Esophagus (tissue), 2 donors: ENCODE measurements around the gene SLCO2A1. TPM values are rescaled to one million over a fixed set of nuclear protein-coding genes. Genes with fewer than 3 reads are reported as not detected.
A peak's percentile ranks its signal among the peaks of the same experiment; 100 is the strongest.

Experiments
- H3K27ac ChIP-seq, 2 donors: one replicate each; pipeline ENCODE4 v1.5.1; 2013; ENCODE audit warnings: low read depth in 2 of 2, mild to moderate bottlenecking in 2 of 2, inconsistent platforms in 1 of 2, low read length in 1 of 2, moderate library complexity in 1 of 2
- H3K27me3 ChIP-seq, 2 donors: one replicate each; pipeline ENCODE4 v1.6.1; 2013; ENCODE audit warnings: low read length in 2 of 2, control low read depth in 1 of 2, mild to moderate bottlenecking in 1 of 2; ENCODE audit not compliant: insufficient read depth in 2 of 2, control insufficient read depth in 1 of 2
- H3K36me3 ChIP-seq, 2 donors: one replicate each; pipeline ENCODE4 v1.6.1; 2013; ENCODE audit warnings: low read length in 1 of 2; ENCODE audit not compliant: control insufficient read depth in 2 of 2, insufficient read depth in 2 of 2
- H3K4me1 ChIP-seq, 2 donors: one replicate each; pipeline ENCODE4 v1.6.1; 2013; ENCODE audit warnings: low read length in 1 of 2; ENCODE audit not compliant: control insufficient read depth in 2 of 2, insufficient read depth in 2 of 2
- H3K4me3 ChIP-seq, 2 donors: one replicate each; pipeline ENCODE4 v1.5.1; 2013; ENCODE audit warnings: low read length in 2 of 2, mild to moderate bottlenecking in 2 of 2, low read depth in 1 of 2, moderate library complexity in 1 of 2
- H3K9me3 ChIP-seq, 2 donors: one replicate each; pipeline ENCODE4 v1.6.1; 2013; ENCODE audit warnings: mild to moderate bottlenecking in 2 of 2, low read depth in 1 of 2, low read length in 1 of 2, moderate library complexity in 1 of 2; ENCODE audit not compliant: control insufficient read depth in 2 of 2, insufficient read depth in 1 of 2
- WGBS, 2 donors: extraction: QIAGEN DNeasy Blood & Tissue Kit; methylation state at CpG; one replicate each; pipeline ENCODE4 v1.1.7; 2013; 5-methylcytosine and 5-hydroxymethylcytosine counted together
- polyA plus RNA-seq, 2 donors: library from polyadenylated mRNA; stranded (reverse); fragments of 200-250 nt; gene quantifications; one replicate each; pipeline ENCODE4 v1.2.3, GENCODE V29; 2013
- donor health status: healthy with polysubstance abuse.
- donor health status: Bipolar disorder and iron deficiency.

Gene SLCO2A1
- polyA plus RNA-seq, 2 donors = 4.9 to 6.2 TPM

DNA sequence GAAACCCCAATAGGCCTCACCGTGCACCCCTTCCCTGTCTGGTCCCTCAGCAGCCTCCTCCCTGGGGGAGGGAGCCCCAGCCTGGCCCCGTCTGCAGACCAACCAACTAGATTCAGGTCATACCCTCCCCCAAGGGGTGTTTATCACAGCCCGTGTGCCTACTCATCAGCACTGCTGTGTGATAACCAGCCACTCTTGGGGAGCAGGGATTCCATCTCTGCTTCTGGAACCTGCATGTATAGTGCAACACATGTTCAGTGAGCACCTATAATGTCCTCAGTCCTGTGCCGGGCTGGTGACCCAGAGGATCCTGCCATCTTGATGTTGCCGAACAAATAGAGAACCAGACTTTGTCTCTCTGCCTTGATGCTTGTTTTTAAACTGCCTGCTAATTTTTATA lies 6.6 kb upstream of the SLCO2A1 start:
- Histone ChIP-seq H3K27me3 (no peaks in the 10 kb centered on the region), H3K4me1 (peaks cover 2 to 18% of the 10 kb centered on the region in 2 donors), H3K9me3 (no peaks in the 10 kb centered on the region), H3K36me3 (no peaks in the 10 kb centered on the region), H3K4me3 (no peak overlapping the region), H3K27ac (no peak overlapping the region)
- WGBS, 2 donors = 91% methylated on average over 5 of the region's 5 CpGs

DNA sequence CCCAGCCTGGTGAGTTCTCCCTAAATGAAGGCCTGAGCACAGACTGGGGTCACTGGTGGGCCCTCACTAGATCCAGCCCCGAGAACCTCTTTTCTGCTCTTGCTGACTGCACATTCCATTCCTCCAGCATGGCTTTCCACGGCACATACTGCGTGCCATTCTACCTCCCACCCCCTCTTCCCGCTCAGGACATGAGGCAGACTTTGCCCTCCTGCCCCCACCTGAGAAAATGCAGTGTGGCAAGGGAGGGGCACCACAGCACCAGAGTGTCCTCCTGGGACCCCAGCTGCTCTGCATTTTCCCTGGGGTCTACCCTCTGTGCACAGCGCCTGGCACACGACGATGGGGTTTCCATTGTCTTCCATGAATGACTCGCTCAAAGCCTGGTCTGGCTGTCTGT lies 6.1 kb upstream of the SLCO2A1 start:
- H3K36me3 ChIP-seq = no peaks in the 10 kb centered on the region
- H3K4me1 ChIP-seq = peaks cover 2 to 18% of the 10 kb centered on the region in 2 donors
- no peaks in the 10 kb centered on the region for H3K27me3 ChIP-seq
- WGBS, 2 donors = 88 to 92% methylated on average over 8 of the region's 8 CpGs
- no peak overlapping the region for H3K4me3 ChIP-seq
- H3K9me3 ChIP-seq = no peaks in the 10 kb centered on the region
- H3K27ac ChIP-seq = no peak overlapping the region

DNA sequence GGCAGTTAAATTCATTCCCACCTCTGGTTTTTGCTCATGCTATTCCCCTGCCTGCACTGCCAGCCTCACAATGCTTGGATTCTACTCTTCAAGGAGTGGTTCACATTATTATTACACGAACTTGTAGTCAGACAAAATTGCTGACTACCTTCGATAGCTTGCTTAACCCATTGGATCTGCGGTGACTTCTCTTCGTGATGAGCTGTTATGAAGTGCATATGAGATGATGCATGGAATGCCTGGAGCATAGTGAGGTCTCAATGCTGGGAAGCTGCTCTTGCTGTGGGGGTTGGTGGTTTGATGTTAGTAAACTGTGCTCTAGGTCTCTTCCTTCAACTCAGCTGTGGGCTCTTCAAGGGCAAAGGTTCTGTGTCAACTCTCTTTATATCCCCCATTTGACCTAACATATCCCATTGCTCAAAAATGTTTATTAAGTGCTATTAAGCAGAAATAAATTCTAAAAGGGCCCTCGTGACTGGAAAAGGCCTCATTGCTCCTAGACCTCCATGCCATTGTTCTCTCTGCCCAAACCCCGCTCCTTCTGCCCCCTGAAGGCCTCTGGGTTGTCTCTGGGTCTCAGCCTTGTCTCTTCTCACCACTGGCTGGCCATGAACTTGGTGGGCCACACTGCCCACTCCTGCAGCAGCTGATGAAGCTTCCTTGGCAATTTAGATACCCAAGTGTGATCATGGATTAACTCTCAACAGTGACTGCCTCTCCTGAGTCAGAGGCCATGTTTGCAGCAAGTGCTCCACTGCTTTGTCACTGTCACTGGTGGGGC lies 4.5 kb upstream of the SLCO2A1 start:
- no peaks in the 10 kb centered on the region for H3K27me3 ChIP-seq
- no peaks in the 10 kb centered on the region for H3K9me3 ChIP-seq
- peaks cover 2 to 15% of the 10 kb centered on the region in 2 donors for H3K4me1 ChIP-seq
- no peak overlapping the region for H3K27ac ChIP-seq
- H3K36me3 ChIP-seq = no peaks in the 10 kb centered on the region
- H3K4me3 ChIP-seq = no peak overlapping the region
- WGBS, 2 donors = 86 to 88% methylated on average over 6 of the region's 6 CpGs

DNA sequence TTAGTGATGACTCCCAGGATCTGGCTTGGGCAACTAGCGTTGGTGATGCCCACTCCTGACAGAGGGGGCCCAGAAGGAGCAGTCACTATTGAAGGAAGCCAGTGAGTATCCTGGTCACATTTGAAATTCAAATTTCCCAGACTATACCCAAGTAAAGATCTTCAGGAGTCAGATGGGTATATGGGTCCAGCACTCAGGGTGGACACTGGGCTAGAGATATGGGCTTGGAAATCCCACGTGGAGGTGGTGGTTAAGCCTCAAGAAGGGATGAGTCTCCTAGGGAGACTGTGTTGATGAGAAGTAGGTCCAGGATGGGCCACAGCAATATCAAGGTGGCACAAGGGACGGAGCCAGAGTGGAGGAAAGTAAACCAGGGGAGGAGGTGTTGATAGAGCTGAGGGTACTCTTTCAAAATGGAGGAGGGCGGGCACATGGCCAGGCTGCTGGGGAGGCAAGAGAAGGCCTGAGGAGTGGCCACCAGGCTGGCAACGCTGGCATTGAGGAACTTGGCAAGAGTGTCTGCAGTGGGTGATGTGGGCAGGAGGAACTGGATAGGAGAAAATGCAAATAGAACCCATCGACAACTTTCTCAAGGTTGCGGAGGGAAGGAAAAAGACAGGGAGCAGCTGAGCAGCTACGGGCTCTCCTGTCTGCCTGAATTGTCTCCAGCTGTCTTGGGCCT lies 3.7 kb upstream of the SLCO2A1 start:
- no peak overlapping the region for H3K27ac ChIP-seq

DNA sequence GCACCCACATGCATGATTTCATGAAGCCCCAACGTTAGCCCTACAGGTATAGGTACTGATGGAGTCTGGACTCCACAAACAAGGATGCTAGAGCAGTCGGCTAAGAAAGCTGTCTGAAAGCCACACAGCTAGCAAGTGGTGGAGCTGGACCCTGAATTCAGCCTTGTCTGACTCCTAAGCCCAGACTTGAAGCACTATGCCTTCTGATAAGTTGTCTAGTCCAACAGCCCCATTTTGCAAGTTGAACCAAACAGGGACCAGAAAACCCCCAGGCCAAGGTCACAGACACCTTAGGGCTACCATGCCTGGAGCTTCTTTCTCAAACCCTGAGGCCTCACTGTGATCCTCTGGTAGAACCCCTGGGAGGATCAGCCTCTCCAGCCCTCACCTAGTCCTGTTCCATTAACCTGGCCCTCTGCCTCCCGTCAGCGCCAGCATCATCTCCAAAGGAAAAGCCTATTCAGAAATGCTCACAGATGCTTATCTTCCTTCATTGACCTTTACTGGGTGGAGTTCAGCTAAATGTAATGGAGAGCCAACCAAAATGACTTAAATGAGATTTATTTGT lies 1.7 kb upstream of the SLCO2A1 start:
- Histone ChIP-seq H3K36me3 (no peaks in the 10 kb centered on the region), H3K27ac (no peak overlapping the region), H3K9me3 (no peaks in the 10 kb centered on the region), H3K4me3 (no peak overlapping the region), H3K27me3 (no peaks in the 10 kb centered on the region), H3K4me1 (peaks cover 0 to 12% of the 10 kb centered on the region in 2 donors)
- WGBS, 2 donors = 87 to 91% methylated on average over 4 of the region's 4 CpGs

More for the DNA sequence above, 3.7 kb upstream of the SLCO2A1 start:
- Histone ChIP-seq H3K4me3 (no peak overlapping the region), H3K27me3 (no peaks in the 10 kb centered on the region), H3K9me3 (no peaks in the 10 kb centered on the region), H3K4me1 (peaks cover 0 to 17% of the 10 kb centered on the region in 2 donors), H3K36me3 (no peaks in the 10 kb centered on the region)
- WGBS, 2 donors = 83 to 86% methylated on average over 8 of the region's 8 CpGs

DNA sequence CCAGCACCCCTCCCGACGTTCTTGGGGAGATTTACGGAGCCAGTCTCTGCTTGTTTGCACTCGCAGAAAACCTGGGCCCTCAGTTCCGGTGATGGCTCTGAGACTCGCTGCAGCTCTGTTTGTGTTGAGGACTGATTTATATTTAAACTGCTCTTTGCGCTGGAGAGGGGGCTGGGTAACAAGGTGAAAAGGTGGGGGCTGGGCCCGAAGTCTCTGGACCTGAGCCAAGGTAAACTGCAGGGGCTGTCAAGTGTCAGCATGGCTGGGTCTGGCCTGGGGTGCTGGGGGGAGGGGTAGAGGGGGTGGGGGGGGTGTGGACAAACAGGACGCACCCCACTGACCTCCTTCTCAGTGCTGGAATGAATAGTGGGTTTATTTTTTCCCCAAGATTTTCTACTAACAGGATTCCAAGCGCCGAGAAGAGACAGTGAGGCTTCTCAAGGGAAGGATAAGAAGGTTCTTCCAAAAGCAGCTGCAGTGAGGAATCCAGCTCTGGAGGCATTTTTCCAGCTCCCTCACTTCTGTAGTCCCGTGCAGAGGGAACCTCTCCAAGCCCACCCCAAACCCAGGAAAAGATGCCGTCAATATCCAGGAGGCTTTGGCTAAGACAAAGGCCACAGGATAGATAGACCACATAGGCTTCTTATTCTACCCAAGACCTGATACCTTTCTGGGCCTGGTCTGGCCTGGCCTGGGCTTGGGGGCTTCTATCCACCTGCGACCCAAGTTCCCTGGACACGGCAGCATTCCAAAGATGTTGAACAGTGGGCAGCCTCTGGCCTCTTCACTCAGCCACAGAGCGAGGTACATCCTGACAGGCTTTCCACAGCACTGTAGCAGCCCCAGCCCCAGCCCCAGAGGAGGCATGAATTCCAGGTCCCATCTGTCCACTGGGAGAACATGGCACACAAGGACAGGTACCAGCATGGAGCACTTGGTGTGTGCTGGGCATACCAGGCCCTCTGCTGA lies 938 bp upstream of the SLCO2A1 start:
- Histone ChIP-seq H3K27ac (no peak overlapping the region), H3K36me3 (no peaks in the 10 kb centered on the region), H3K4me1 (peaks cover 0 to 9% of the 10 kb centered on the region in 2 donors), H3K9me3 (no peaks in the 10 kb centered on the region), H3K27me3 (no peaks in the 10 kb centered on the region), H3K4me3 (peak overlapping the region; percentile 67 to 71)
- 32 to 36% methylated on average over 16 of the region's 16 CpGs for WGBS, 2 donors

DNA sequence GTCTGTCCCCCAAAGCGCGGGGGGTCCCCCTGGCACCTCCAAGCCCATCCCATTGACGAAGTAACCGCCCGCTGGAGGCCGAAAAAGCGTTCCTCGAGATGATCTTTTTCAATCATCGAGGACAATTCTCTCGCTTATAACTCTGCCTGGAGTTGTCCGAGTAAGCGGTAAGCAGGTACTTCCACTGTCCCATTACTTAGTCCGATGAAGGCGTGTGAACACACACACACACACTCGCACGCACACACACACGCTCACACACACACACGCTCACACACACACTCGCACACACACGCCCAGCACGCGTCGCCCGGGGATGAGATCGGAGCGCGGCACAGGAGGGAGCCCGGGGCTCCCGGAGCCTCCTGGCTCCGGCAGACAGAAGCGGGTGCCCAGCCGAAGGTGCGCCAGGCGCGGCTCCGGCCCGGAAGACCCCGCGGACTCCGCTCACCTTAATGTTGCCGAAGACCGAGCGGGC lies 430 bp downstream of the SLCO2A1 start:
- Histone ChIP-seq H3K4me3 (peak overlapping the region; percentile 67 to 71), H3K27ac (peak overlapping the region in 1 of 2 donors; percentile 26), H3K4me1 (peaks cover 0 to 9% of the 10 kb centered on the region in 2 donors), H3K9me3 (no peaks in the 10 kb centered on the region), H3K27me3 (no peaks in the 10 kb centered on the region), H3K36me3 (no peaks in the 10 kb centered on the region)
- WGBS, 2 donors = 1 to 2% methylated on average over 39 to 43 of the region's 43 CpGs

DNA sequence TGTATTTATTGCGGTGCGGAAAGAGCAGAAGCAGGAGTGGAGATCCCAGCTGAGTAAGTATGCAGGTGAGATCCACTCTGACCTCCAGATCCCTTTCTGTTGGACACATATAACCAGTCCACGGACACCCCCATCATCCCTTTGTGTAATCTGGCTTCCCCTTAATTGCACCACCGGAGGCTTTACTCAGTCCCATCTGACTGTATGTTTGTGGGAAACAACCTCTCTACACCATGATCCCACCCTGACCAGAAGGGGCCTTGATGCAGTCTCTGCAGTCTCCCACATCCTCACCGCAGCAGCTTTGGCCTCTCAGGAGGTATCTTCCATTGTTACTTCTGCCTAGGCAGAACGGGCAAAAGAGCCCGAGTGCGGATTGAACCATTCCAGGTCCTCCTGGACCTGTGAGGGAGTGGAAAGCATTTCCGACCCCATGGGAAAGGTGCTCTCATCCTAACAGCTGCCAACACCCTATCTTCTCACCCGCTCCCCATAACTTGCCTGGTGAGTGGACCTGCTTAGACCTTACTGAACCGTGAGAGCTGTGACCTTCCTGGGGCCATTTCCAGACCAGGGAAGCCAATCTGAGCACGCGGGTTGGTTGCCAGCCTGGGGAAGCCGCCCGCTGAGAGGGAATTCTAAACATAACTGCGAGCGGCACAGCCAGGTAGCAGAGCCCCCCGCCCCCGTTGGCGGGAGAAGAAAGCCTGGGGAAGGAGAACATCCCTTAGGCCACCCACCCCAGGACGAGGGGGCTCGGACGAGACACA lies 1.1 kb downstream of the SLCO2A1 start:
- Histone ChIP-seq H3K27ac (peak overlapping the region in 1 of 2 donors; percentile 17), H3K4me3 (peak overlapping the region; percentile 67 to 71), H3K9me3 (no peaks in the 10 kb centered on the region), H3K4me1 (peaks cover 0 to 9% of the 10 kb centered on the region in 2 donors), H3K27me3 (no peaks in the 10 kb centered on the region), H3K36me3 (no peaks in the 10 kb centered on the region)
- 28 to 31% methylated on average over 23 of the region's 23 CpGs for WGBS, 2 donors
